ENCODE measurements around the gene GXYLT1.

DNA sequence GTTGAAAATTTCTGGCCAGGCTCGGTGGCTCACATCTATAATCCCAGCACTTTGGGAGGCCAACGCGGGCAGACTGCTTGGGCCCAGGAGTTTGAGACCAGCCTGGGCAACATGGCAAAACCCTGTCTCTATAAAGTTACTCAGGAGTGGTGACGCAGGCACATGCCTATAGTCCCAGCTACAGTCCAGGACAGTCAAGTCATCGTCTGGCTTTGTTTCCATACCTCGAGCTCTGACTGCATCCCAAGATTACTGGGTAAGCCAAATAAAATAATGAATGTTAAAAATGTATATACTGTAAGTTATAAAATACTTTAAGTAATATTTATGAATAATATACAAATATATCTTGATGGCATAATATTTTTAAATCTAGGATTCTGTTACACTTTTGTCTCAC lies 23.0 kb upstream of the GXYLT1 start:
- TF ChIP-seq, protein P1, sequence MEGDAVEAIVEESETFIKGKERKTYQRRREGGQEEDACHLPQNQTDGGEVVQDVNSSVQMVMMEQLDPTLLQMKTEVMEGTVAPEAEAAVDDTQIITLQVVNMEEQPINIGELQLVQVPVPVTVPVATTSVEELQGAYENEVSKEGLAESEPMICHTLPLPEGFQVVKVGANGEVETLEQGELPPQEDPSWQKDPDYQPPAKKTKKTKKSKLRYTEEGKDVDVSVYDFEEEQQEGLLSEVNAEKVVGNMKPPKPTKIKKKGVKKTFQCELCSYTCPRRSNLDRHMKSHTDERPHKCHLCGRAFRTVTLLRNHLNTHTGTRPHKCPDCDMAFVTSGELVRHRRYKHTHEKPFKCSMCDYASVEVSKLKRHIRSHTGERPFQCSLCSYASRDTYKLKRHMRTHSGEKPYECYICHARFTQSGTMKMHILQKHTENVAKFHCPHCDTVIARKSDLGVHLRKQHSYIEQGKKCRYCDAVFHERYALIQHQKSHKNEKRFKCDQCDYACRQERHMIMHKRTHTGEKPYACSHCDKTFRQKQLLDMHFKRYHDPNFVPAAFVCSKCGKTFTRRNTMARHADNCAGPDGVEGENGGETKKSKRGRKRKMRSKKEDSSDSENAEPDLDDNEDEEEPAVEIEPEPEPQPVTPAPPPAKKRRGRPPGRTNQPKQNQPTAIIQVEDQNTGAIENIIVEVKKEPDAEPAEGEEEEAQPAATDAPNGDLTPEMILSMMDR (IDR thresholded peaks at IDR 0.05), result no peak
- TF ChIP-seq NFYB (CRISPR knock-in tag; conservative IDR thresholded peaks at IDR 0.05; ENCODE audit: low read depth) (no peak), ESRRA (CRISPR knock-in tag; IDR thresholded peaks at IDR 0.05; ENCODE audit: borderline replicate concordance) (no peak), KAT7 (CRISPR knock-in tag; IDR thresholded peaks at IDR 0.05; ENCODE audit: borderline replicate concordance) (no peak), ZNF263 (CRISPR knock-in tag; IDR thresholded peaks at IDR 0.05; ENCODE audit: low read depth) (no peak)
